Tongue (tissue), 2 donors: ENCODE data around the gene CWC27. TPM values are rescaled to one million over a fixed set of nuclear protein-coding genes. Genes with fewer than 3 reads are reported as not detected.
"Not testable (repeated sequence)": the region's sequence is repeated elsewhere in the genome, so short reads cannot be mapped to it uniquely, and the experiment has no call there.

Experiments used
- DNase-seq: peaks from one replicate; pipeline ENCODE4 v3.0.0-alpha.2; 2015
- total RNA-seq: library from RNA; depleted of rRNA; stranded (reverse); fragments of >200 nt; gene quantifications from one replicate; pipeline ENCODE4 v1.2.3, GENCODE V29; 2014

CWC27 gene
- total RNA-seq, 1 donor from 2014 or later: 22.6 TPM

DNA sequence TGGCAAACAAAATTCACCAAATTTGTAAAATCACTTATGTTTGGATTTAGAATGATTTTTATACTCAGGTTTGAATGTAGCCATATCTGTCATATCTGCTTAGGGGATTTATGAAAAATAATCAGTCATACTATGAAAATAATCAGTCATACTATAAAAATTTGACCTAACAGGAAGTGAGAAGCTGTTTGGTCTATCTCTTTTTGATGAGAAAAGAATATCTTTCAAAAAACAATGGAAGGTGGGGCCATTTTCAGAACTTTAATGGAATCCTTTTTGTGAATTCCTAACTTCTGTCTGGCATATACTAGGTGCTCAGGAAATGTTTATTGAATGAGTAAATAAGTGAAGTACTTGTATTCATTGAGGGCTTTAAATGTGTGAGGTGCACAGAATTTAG, 70.1 kb downstream of the CWC27 start:
- no peak for DNase-seq

DNA sequence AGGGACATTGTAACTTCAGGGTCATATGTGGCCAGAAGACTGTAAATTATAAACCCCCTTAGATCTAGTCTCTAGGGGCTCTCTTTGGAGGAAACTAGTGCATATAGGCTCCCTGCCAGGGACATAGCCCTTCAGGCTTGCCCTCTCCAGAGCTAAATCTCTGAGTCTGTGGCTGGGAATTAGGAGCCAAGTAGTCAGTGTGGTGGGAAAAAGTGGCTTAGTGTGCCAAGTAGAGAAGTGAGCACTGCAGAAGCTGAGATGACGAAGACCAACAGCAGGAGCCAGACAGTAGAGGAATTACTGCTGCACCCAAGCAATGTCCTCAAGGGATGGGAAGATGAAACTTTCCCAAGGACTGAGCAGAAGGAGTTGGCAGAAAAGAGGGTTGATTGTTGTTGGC, 71.2 kb downstream of the CWC27 start:
- DNase-seq: no peak

DNA sequence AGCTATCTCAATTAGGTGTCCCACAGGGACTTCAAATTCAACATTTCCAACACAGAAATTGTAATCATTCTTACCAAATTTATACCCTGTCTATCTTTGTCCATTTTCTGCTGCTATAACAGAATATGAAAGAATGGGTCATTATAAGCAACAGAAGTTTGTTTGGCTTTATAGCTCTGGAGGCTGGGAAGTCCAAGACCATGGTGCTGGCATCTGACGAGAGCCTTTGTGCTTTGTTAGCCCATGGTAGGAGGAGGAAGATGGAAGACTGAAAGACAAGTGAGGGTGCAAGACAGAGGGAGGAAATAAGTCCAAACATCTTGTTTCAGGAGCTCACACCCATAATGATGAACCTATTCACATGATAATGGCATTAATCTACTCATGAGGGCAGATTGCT, 72.2 kb downstream of the CWC27 start:
- no peak for DNase-seq

DNA sequence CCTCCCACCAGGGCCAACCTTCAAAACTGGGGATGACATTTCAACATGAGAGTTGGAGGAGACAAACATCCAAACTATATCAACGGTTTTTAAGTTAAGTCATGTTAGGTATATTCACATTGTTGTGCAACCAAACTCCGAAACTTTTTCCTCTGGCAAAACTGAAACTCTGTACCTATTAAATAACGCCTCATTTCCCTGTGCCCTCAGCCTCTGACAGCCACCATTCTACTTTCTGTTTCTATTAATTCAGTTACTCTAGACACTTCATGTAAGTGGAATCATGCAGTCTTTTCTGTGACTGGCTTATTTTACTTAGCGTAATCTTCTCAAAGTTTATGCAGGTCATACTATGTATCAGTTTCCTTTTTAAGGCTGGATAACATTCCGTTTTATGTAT, 85.0 kb downstream of the CWC27 start:
- no peak for DNase-seq

DNA sequence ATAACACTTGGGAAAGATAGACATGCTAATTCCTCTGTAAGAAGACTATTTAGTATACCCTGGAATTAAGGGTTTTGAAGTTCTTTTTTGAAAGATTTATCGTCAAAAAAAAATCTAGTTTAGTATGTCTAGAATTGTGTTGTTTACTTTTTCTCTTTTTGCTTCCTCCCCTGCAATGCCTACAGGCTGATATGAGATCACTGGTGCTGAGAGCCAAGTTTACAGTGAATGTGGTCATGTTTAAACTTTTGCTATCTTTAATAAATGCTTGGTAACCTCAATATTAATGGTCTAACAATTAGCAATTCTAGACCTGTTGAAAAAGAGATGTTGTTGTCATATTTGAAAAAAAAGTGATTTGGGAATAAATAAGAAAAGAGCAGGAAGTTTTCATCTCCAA, 86.1 kb downstream of the CWC27 start:
- DNase-seq: no peak

DNA sequence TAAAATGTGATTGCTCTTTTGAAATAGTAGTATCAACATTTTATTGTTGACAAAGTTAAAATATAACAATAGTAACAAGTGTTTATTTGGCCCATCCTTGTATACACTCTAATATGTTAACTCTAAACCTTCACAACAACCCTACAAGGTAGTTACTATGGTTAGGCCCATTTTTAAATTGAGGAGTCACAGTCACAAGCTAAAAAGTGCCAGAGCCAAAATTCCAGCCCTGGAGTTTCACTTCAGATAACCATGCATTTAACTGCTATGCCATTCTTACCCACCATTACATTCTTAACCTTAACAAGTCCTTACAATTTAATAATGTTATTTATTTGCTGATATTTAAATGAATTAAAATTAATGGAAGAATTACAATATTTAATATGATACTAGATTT, 91.2 kb downstream of the CWC27 start:
- no peak for DNase-seq

DNA sequence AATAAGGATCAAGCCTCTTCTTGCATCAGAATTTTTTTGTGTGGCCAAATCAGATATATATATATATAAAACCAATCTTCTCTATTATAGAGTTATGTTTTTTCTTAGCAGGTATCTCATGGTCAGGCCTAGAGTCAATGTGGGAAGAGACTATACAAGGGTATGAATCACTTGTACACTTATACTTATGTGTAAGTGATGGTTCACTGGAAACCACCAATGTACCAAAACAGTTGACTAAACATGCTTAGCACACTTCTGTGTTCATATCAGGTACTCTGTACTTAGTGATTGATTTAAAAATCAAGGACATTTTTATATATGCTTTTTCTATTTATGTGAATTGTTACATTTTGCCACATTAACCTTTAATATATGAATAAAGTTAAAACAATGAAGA, 92.6 kb downstream of the CWC27 start:
- DNase-seq: no peak

DNA sequence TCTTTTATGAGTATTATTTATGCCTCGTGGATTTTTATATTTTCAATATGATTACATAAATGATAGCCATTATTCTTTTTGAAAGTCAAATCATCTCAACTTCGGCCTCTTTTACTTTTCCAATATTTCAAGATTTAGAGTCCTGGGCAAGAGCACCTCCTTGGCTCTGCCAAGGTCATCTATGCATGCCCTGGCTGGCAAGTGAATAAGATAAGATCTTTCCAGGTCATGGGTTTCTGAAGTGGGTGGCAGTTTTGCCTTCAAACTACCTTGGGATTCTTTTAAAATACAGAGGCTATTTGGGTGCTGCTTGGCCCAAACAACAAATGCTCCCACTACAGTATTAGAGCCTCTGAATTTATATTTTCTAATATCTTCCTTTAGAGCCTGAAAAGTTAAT, 95.4 kb downstream of the CWC27 start:
- no peak for DNase-seq

DNA sequence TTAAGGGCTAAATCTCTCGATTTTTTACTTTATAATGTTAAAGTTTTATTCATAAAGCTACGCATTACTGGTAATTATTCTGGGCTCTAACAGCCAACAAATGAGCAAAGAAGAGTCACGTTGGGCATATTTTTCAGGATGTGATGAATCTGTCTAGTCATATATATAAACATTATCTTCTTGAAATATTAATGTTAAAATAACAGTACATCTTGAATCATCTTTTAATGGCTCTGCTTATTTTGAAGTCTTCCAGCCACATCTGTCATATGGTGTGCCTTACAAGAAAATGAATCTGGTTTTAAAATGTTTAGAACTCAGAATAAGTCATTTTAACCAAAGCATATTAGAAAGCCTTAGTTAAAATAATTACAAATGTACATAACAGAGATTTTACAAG, 96.9 kb downstream of the CWC27 start:
- no peak for DNase-seq

DNA sequence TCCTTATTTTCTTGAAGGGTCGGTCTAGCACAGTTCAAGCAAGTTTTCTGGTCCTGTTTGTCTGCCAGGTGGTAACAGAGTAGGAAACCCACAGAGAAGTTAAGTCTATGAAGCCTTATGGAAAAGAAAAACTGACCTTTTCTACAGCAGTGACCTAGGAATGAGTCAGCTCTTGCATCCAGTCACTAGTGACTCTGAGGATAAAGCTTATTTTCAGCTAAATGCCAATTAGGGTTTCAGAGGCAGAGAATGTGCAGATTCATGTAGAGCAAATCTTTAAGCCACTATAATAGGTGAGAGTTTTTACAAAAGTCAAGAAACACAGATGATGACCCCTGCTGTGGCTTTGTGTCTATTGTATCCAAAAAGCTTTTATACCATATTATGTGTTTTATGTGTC, 100.7 kb downstream of the CWC27 start:
- no peak for DNase-seq

DNA sequence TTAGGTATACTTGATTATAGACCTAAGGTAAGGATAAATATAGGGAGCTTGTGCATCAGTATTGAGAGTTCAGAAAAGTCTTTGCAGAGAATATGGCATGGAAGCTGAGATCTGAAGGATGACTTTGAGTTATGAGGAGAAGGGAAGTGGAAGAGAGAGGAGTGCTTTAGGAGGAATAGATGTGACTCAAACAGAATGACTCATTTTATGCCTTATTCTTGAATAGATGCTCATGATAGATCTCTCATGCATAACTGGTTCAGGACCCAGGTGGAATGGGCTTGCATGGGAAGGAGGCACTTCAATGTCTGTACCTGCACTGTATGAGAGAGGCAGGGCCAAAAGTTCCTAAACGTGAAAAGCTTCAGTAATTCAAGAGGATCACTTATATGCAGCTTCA, 103.3 kb downstream of the CWC27 start:
- no peak for DNase-seq

DNA sequence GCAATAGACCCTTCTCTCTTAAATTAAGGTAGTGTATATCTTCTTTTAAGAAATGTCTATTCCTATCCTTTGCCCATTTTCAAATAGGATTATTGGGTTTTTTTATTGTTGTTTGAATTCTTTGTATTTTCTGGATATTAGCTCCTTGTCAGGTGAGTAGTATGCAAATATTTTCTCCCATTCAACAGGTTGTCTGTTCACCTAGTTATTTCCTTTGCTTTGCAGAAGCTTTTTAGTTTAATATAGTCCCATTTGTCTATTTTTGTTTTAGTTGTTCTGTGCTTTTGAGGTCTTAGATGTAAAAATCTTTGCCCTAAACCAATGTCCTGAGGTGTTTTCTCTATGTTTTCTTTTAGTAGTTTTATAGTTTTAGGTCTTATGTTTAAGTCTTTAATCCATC, 104.7 kb downstream of the CWC27 start:
- DNase-seq: no peak

DNA sequence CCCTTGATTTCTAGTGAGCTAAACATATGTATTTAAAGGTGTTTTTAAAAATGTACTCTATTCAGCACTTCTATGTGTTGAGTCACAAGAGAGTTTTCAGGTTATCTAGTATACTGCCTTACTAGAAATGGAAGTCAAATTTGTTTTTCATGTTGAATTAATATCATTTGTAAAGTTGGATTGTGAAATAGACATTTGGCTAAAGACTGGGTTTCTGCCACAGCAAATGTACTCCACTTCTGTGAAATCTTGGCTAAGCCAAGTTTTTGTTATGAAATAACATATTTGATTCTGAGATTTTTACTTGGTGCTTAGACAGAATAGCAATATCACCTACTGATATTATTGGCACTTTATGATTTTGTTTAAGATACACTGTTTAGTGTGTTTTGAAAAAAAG, 106.0 kb downstream of the CWC27 start:
- no peak for DNase-seq

DNA sequence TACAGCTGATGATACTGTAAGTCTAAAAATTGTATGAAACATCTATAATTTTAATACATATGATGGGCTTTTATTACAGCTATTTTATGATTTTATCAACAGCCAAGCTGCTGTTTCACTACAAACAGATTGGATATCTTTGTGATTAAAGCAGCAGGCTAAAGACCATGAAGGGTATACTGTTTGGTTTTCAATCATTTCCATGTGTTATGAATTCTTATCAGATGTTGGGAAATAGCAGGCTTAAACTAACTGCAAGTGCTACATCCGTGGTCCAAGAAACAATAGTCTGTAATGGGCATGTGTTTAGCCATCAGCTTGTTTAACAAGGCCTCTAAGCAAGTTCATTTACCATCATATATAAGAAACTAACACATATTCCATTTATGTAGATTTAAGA, 107.5 kb downstream of the CWC27 start:
- DNase-seq: no peak

DNA sequence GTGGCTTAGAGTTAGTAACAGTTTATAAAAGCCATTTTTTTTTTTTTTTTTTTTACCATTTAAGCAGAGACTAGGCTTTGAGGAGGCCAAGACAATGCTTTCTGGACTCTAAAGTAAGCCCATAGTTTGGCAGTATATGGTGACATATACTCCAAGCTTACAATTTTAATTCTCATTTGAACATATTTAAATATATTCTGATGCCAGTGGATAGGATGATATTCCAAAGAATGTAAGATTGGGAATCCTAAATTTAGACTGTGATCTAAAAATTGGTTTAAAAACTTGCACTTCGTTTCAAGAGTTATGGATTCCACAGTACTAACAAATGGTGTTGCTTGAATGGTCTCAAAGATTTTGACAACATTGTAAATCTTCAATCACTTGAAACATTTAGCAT, 112.1 kb downstream of the CWC27 start:
- DNase-seq: no peak

DNA sequence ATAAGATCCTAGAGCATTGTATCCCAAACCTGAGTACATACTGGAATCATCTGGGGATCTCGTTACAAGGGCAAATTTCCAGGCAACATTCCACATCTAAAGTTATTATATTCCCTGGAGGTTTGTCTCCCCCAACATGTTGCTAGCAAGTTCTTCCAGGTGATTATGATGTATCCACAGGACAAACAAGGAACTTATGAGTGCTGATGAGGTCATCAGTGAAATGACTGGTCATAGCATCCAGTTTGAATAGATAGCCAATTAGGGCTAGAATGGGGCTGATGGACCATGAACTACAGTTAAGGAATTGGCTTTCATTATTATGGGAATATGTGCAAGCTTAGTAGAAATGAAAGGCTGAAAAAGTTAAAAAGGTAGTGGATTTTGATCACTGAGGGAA, 115.2 kb downstream of the CWC27 start:
- DNase-seq: no peak

DNA sequence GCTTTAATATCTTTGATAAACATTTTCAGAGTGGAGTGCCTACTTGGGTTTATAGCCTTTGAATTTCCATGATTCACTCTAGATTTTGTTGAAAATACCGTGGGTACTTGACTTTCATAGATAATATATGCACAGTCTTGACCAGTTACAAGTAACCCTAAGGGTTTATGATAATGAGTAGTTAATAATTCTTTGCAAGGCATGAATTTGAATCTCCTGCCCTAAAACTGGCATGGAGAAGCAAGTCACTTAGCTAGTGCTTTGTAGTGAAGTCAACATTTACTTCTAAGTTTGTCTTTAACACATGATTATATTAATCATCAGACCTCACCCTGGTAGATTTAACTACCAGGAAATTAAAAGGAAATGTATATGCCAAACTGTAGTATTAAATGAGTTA, 115.8 kb downstream of the CWC27 start:
- no peak for DNase-seq

DNA sequence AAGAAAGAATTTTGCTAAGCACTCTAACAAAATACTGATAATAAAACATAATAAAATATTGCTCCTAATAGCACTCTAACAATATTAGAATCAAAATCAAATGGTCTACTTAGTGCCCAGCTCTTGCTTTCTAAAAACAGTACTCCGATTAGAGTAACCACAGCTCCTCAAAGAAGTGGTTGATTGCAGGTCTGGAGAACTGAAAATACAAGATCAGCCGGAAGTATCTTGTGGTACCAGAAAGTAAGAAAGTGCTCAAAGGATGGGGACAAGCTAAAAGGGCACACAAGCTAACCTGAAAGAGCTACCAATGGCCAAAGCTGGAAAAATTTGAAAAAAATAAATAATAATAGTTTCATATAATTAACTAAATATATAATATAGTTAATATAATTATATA, 119.2 kb downstream of the CWC27 start:
- DNase-seq: no peak

DNA sequence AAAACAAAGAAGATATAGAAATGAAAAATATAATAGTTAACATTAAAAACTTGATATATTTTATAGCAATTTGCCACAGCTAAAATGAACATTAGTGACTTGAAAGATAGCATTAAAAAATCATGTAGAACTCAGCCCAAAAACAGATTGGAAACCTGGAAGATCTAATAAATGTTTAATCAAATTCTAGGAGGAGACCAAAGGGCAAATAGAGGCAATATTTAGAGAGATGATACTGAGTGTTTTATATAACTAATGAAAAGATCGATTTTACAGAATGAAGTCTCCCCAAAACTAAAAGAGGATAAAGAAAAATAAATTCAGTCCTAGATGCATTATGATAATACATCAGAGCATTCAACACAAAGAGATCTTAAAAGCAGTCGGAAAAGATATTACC, 127.0 kb downstream of the CWC27 start:
- no peak for DNase-seq

DNA sequence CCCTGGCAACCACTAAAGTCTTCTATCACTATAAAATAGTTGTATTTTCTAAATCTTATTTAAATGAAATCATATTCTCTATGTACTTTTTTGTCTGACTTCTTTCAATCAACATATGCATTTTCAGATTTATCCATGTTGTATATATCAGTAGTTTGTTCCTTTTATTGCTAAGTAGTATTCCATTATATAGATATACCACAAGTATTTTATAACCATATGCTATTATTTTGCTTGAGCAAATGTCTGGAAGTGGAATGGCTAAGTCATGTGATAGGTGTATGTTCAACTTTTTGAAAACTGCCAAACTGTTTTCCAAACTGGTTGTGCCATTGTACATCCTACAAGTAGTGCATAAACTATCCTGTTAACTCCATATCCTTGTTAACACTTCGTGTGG, 131.1 kb downstream of the CWC27 start:
- DNase-seq: no peak

DNA sequence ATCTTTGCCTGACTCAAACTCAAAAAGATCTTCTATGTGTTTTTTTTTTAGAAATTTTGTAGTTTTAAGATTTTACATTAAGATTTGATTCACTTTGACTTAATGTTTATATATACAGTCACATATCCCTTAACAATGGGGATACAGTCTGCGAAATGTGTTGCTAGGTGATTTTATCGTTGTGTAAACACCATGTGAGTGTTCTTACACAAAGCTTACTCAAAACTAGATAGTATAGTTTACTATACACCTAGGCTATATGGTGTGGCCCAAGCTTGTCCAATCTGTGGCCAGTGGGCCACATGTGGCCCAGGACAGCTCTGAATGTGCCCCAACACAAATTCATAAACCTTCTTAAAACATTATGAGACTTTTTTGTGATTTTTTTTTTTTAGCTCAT, 131.9 kb downstream of the CWC27 start:
- no peak for DNase-seq

DNA sequence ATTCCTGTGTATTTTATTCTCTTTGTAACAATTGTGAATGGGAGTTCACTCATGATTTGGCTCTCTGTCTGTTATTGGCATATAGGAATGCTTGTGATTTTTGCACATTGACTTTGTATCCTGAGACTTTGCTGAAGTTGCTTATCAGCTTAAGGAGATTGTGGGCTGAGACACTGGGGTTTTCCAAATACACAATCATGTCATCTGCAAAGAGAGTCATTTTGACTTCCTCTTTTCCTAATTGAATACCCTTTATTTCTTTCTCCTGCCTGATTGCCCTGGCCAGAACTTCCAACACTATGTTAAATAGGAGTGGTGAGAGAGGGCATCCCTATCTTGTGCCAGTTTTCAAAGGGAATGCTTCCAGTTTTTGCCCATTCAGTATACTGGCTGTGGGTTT, 138.7 kb downstream of the CWC27 start:
- not testable (repeated sequence) for DNase-seq

DNA sequence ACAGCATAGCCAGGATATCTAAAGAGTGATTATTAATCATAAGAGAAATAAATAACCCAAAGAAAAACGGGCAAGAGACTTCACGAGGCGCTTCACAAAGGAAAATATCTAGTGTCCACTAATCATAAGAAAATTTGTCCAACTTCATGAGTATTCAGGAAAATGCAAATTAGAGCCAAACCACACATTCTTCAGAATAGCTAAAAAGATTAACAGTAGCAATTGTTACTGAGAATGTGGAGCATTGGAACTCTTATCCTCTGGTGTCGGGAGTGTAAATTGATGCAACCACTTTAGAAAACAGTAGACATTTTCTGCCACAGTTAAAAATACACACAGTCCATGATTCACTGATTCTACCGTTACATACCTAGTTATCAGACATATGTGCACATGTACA, 145.7 kb downstream of the CWC27 start:
- DNase-seq: no peak

DNA sequence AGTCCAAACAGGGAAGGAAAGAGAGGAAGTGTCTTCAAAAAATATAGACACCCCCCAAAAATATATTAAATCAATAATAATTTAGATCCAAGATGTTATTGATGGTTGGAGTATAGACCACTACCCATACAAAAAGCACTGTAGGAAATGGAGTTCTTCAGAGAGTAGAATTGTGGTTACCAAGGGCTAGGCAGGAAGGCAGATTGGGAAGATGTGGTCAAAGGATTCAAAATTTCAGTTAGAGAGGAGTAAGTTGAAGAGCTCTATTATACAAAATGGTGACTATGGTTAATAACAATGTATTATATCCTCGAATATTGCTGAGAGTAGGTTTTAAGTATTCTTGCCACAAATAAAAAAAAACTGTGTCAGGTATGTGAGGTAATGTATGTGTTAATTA, 149.4 kb downstream of the CWC27 start:
- no peak for DNase-seq

DNA sequence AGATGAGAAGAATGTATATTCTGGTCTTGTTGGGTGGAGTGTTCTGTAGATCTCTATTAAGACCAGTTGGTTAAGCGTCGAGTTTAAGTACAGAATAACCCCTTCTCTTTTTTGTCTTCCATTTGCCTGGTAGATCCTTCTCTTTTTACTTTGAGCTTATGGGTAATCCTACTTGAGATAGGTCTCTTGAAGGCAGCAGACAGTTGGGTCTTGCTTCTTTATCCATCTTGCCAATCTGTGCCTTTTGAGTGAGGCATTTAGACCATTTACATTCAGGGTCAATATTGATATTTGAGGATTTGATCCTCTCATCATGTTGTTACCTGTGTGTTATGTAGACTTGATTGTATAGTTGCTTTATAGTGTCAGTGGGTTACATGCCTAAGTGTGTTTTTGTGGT, 152.7 kb downstream of the CWC27 start:
- no peak for DNase-seq

DNA sequence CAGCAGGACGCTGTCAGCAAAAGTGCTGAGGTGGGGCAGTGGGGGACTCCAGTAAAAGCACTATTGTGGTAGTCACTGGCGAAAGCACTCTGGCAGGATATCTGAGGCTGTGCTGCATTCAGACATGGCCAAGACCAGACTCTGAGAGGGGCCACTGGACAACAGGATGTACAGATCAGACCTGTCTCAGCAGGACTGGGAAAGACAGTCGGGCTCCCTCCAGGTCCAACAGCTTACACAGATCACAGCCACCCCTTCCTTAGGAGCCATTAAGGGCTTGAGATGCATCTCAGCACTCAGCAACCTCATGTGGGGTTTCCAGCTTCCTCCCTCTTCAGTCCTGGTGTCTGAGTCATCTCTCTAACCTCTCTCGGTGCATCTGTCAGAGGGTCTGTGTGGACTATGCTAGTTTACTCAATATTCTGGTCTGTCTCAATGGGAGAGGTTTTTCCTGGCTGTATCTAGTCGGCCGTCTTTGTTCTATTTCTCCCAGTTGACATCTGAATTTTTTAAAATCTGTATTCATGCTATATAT, 154.5 kb downstream of the CWC27 start:
- no peak for DNase-seq
